ENCODE data around the gene TADA1. TPM values are rescaled to one million over a fixed set of nuclear protein-coding genes. Genes with fewer than 3 reads are reported as not detected.

TADA1 gene
- total RNA-seq, 1 experiment from 2014 or later: 13.1 TPM

DNA sequence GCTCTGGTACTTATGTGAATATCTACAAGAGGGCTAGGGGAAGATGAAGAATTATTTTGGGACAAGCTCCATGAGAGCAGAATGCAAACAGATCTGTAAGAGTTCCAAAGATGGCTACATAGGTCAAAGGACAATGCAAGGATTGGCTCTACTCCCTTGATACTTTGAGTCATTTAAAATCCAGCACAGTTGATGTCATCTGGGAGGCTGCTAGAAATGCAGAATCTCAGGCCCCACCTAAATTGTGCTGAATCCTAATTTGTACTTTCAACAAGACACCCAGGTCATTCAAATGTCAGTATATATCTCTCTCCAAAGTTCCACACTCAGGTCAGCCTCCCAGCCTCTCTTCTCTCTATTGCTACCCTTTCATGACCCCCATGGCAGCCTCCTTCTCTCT, 23.7 kb upstream of the TADA1 start:
- H3K4me1 Mint-ChIP-seq (ENCODE audit: low read depth, unreplicated experiment): no peaks in the 10 kb centered on the region
- no peak overlapping the region for H3K27ac Mint-ChIP-seq (ENCODE audit: unreplicated experiment)
- CTCF ChIA-PET: no interaction called here
- H3K27me3 Mint-ChIP-seq (ENCODE audit: unreplicated experiment): peaks cover 20% of the 10 kb centered on the region
- no peak overlapping the region for H3K4me3 Mint-ChIP-seq (ENCODE audit: low read depth, unreplicated experiment)
- peaks cover 5% of the 10 kb centered on the region for H3K9me3 Mint-ChIP-seq (ENCODE audit: low read depth, unreplicated experiment)
- DNase-seq: no peak
- no TSS peak for BruUV-seq (replicated peaks)
- TF ChIP-seq, protein P1, sequence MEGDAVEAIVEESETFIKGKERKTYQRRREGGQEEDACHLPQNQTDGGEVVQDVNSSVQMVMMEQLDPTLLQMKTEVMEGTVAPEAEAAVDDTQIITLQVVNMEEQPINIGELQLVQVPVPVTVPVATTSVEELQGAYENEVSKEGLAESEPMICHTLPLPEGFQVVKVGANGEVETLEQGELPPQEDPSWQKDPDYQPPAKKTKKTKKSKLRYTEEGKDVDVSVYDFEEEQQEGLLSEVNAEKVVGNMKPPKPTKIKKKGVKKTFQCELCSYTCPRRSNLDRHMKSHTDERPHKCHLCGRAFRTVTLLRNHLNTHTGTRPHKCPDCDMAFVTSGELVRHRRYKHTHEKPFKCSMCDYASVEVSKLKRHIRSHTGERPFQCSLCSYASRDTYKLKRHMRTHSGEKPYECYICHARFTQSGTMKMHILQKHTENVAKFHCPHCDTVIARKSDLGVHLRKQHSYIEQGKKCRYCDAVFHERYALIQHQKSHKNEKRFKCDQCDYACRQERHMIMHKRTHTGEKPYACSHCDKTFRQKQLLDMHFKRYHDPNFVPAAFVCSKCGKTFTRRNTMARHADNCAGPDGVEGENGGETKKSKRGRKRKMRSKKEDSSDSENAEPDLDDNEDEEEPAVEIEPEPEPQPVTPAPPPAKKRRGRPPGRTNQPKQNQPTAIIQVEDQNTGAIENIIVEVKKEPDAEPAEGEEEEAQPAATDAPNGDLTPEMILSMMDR (IDR thresholded peaks at IDR 0.05; ENCODE audit: unreplicated experiment): no peak
- no peaks in the 10 kb centered on the region for H3K36me3 Mint-ChIP-seq (ENCODE audit: insufficient read depth, unreplicated experiment)
- intact Hi-C loops (cut with micrococcal nuclease; ENCODE audit: unreplicated experiment): no loop called here

GRCh38 chr1:166895766-166896165, 19.7 kb upstream of the TADA1 start:
- Mint-ChIP-seq H3K9me3 (ENCODE audit: low read depth, unreplicated experiment) (peaks cover 5% of the 10 kb centered on the region), H3K27ac (ENCODE audit: unreplicated experiment) (no peak overlapping the region)
- TF ChIP-seq, protein P1 (IDR thresholded peaks at IDR 0.05; ENCODE audit: unreplicated experiment): no peak

DNA sequence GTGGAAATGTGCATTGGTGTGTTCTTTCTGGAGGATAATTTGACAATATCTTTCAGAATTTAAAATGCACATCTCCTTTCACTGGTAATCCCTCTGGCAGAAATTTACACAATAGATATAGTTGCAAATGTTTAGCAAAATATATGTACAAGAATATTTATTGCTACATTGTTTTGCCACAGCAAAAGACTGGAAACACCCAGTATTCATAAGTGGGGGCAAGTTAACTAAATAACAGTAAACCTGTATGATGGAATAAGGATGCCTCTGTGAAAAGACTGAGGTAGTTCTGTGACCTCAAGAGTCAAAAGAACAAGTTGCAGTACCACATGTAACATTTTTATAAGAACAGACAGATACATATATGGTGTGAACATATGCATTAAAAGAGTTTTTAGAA, 13.7 kb upstream of the TADA1 start:
- intact Hi-C loops (cut with micrococcal nuclease; ENCODE audit: unreplicated experiment): no loop called here
- Mint-ChIP-seq H3K4me1 (ENCODE audit: low read depth, unreplicated experiment) (no peaks in the 10 kb centered on the region), H3K36me3 (ENCODE audit: insufficient read depth, unreplicated experiment) (no peaks in the 10 kb centered on the region), H3K27me3 (ENCODE audit: unreplicated experiment) (peaks cover 45% of the 10 kb centered on the region), H3K9me3 (ENCODE audit: low read depth, unreplicated experiment) (no peaks in the 10 kb centered on the region), H3K27ac (ENCODE audit: unreplicated experiment) (no peak overlapping the region), H3K4me3 (ENCODE audit: low read depth, unreplicated experiment) (no peak overlapping the region)
- TF ChIP-seq, protein P1 (IDR thresholded peaks at IDR 0.05; ENCODE audit: unreplicated experiment): no peak
- CTCF ChIA-PET: no interaction called here
- no TSS peak for BruUV-seq (replicated peaks)
- DNase-seq: no peak

More at GRCh38 chr1:166895766-166896165, 19.7 kb upstream of the TADA1 start:
- Mint-ChIP-seq H3K27me3 (ENCODE audit: unreplicated experiment) (peaks cover 48% of the 10 kb centered on the region), H3K4me3 (ENCODE audit: low read depth, unreplicated experiment) (no peak overlapping the region), H3K36me3 (ENCODE audit: insufficient read depth, unreplicated experiment) (no peaks in the 10 kb centered on the region), H3K4me1 (ENCODE audit: low read depth, unreplicated experiment) (no peaks in the 10 kb centered on the region)
- no TSS peak for BruUV-seq (replicated peaks)
- DNase-seq: no peak
- intact Hi-C loops (cut with micrococcal nuclease; ENCODE audit: unreplicated experiment): no loop called here
- CTCF ChIA-PET: no interaction called here

- peaks cover 46% of the 10 kb centered on the region for H3K27me3 Mint-ChIP-seq (ENCODE audit: unreplicated experiment)
Observed at GRCh38 chr1:166888373-166889111, 12.5 kb upstream of the TADA1 start.

More at GRCh38 chr1:166888373-166889111, 12.5 kb upstream of the TADA1 start:
- Mint-ChIP-seq H3K9me3 (ENCODE audit: low read depth, unreplicated experiment) (no peaks in the 10 kb centered on the region), H3K27ac (ENCODE audit: unreplicated experiment) (no peak overlapping the region), H3K4me1 (ENCODE audit: low read depth, unreplicated experiment) (peaks cover 8% of the 10 kb centered on the region), H3K36me3 (ENCODE audit: insufficient read depth, unreplicated experiment) (no peaks in the 10 kb centered on the region), H3K4me3 (ENCODE audit: low read depth, unreplicated experiment) (no peak overlapping the region)
- TF ChIP-seq, protein P1 (IDR thresholded peaks at IDR 0.05; ENCODE audit: unreplicated experiment): no peak
- no peak for DNase-seq
- BruUV-seq (replicated peaks): no TSS peak
- intact Hi-C loops (cut with micrococcal nuclease; ENCODE audit: unreplicated experiment): no loop called here
- CTCF ChIA-PET: no interaction called here

Data from Calu3 (cell line).